SU-DHL-6 (cell line): ENCODE results near the gene SARDH.
"Not testable (repeated sequence)": the region's sequence is repeated elsewhere in the genome, so short reads cannot be mapped to it uniquely, and the experiment has no call there.

ENCODE experiments used
- H2AFZ ChIP-seq: fragments of 200-600 bp; sonication (generic); 2 replicates; pipeline ENCODE4 v1.6.1; 2014; ENCODE audit warnings: low read depth, mild to moderate bottlenecking, moderate library complexity, mixed read lengths, antibody characterized with exemption, low read length; ENCODE audit not compliant: severe bottlenecking
- H3F3A ChIP-seq: fragments of 200-600 bp; shearing (Covaris generic); 2 replicates; pipeline ENCODE4 v1.6.0; 2016; ENCODE audit warnings: antibody characterized with exemption, mild to moderate bottlenecking; ENCODE audit not compliant: insufficient read depth
- H3K27ac ChIP-seq: fragments of 200-600 bp; sonication (generic); 2 replicates; pipeline ENCODE4 v1.5.1; 2016; ENCODE audit warnings: low read depth, mild to moderate bottlenecking, low read length, moderate library complexity, mixed read lengths
- H3K27me3 ChIP-seq: fragments of 200-600 bp; sonication (generic), shearing (Covaris generic); 2 replicates; pipeline ENCODE4 v1.6.0; 2014; ENCODE audit warnings: mild to moderate bottlenecking, low read length
- H3K36me3 ChIP-seq: fragments of 200-600 bp; sonication (generic); 2 replicates; pipeline ENCODE4 v1.6.1; 2014; ENCODE audit warnings: mild to moderate bottlenecking, low read length, mixed read lengths
- H3K4me2 ChIP-seq: fragments of 300-600, 200-600 bp; shearing (Covaris generic), sonication (generic); 2 replicates; pipeline ENCODE4 v1.6.0; 2014; ENCODE audit warnings: low read length, low read depth, mild to moderate bottlenecking; ENCODE audit not compliant: poor library complexity, severe bottlenecking
- H3K4me3 ChIP-seq: fragments of 200-600 bp; sonication (generic); 2 replicates; pipeline ENCODE4 v1.5.1; 2014; ENCODE audit warnings: antibody characterized with exemption, low read length, mild to moderate bottlenecking, mixed read lengths; ENCODE audit not compliant: insufficient read depth, poor library complexity, severe bottlenecking
- H3K79me2 ChIP-seq: fragments of 200-600 bp; sonication (generic); 2 replicates; pipeline ENCODE4 v1.6.1; 2014; ENCODE audit warnings: mild to moderate bottlenecking, low read length, moderate library complexity; ENCODE audit not compliant: insufficient read depth
- H3K9ac ChIP-seq: fragments of 200-600 bp; sonication (generic); 2 replicates; pipeline ENCODE4 v1.7.0; 2014; ENCODE audit warnings: mild to moderate bottlenecking, low read length
- H3K9me2 ChIP-seq: fragments of 200-600 bp; sonication (generic); replicated peaks from 2 replicates; pipeline ENCODE4 v1.6.1; 2014; ENCODE audit warnings: low read length; ENCODE audit not compliant: insufficient read depth
- H3K9me3 ChIP-seq: fragments of 200-600 bp; sonication (generic); 2 replicates; pipeline ENCODE4 v1.6.1; 2014; ENCODE audit warnings: low read length, mixed read lengths; ENCODE audit not compliant: insufficient read depth
- H4K20me1 ChIP-seq: fragments of 200-600 bp; sonication (generic); 2 replicates; pipeline ENCODE4 v1.6.1; 2014; ENCODE audit warnings: low read depth, mild to moderate bottlenecking, antibody characterized with exemption, low read length, moderate library complexity, mixed read lengths
- EZH2phosphoT487 ChIP-seq: fragments of 200-600 bp; sonication (generic), shearing (Covaris generic); conservative IDR thresholded peaks from 2 replicates; pipeline ENCODE4 v1.6.1; 2018; ENCODE audit warnings: mild to moderate bottlenecking, antibody characterized with exemption, low read length, moderate library complexity, mixed read lengths
- TF ChIP-seq, protein P1 (sequence below): fragments of 200-600 bp; sonication (generic); IDR thresholded peaks from one replicate; pipeline ENCODE4 v1.5.1; 2017; ENCODE audit warnings: antibody characterized with exemption, mild to moderate bottlenecking, low read length, moderate library complexity; ENCODE audit not compliant: insufficient read depth, poor library complexity, severe bottlenecking

The SARDH gene

DNA sequence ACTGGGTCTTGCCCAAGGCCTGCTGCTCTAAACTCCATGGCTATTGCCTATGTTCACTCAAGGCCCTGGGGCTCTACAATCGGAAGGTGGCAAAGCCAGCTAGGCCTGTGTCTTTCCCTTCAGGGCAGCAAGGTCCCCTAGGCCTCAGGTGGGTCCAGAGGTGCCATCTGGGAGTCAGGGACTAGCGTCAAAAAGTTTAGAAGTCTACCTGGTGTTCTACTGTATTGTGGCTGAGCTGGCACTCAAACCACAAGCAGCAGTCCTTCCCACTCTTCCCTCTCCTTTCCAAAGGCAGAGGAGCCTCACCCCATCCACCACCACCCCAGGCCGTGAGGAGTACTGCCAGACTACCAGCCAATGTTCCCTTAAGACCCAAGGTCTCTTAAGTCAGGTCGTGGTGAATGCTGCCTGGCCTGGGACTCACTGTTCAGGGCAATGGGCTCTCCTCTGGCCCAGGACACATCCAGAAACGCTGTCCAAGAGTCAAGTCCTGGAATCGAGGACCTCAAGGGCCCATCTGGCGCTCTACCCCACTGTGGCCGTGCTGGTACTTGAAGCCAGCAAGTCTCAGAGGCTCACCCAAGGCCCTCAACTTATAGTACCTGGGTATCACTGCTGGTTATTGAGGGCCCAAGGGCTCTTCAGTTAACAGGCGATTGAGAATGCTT is 13.0 kb upstream of the SARDH start:
- no peak for TF ChIP-seq EZH2phosphoT487
- TF ChIP-seq, protein P1, sequence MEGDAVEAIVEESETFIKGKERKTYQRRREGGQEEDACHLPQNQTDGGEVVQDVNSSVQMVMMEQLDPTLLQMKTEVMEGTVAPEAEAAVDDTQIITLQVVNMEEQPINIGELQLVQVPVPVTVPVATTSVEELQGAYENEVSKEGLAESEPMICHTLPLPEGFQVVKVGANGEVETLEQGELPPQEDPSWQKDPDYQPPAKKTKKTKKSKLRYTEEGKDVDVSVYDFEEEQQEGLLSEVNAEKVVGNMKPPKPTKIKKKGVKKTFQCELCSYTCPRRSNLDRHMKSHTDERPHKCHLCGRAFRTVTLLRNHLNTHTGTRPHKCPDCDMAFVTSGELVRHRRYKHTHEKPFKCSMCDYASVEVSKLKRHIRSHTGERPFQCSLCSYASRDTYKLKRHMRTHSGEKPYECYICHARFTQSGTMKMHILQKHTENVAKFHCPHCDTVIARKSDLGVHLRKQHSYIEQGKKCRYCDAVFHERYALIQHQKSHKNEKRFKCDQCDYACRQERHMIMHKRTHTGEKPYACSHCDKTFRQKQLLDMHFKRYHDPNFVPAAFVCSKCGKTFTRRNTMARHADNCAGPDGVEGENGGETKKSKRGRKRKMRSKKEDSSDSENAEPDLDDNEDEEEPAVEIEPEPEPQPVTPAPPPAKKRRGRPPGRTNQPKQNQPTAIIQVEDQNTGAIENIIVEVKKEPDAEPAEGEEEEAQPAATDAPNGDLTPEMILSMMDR: no peak
- H3K4me3 ChIP-seq: no peak overlapping the region
- no peaks in the 10 kb centered on the region for H3K9me2 ChIP-seq
- no peaks in the 10 kb centered on the region for H3K79me2 ChIP-seq
- no peaks in the 10 kb centered on the region for H3F3A ChIP-seq
- no peaks in the 10 kb centered on the region for H3K27me3 ChIP-seq
- no peak overlapping the region for H3K27ac ChIP-seq
- H3K4me2 ChIP-seq: no peak overlapping the region
- H3K36me3 ChIP-seq: no peaks in the 10 kb centered on the region
- H4K20me1 ChIP-seq: no peaks in the 10 kb centered on the region
- no peak overlapping the region for H3K9ac ChIP-seq
- no peaks in the 10 kb centered on the region for H3K9me3 ChIP-seq
- no peak overlapping the region for H2AFZ ChIP-seq

DNA sequence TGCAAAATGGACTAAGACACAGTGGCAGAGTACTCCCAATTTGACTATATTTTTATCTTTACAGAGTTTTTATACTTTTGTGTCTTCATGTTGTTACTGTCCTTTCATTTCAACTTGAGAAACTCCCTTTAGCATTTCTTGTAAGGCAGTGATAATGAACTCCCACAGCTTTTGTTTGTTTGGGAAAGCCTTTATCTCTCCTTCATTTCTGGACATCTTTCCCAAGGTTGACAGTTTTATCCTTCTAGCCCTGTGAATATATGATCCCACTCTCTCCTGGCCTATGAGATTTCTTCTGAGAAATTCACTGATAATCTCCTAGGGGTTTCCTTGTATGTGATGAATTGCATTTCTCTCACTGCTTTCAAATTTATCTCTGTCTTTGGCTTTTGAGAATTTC is 9.2 kb upstream of the SARDH start:
- TF ChIP-seq, protein P1: no peak
- TF ChIP-seq EZH2phosphoT487: no peak
- Histone ChIP-seq H3K79me2 (no peaks in the 10 kb centered on the region), H3F3A (no peaks in the 10 kb centered on the region), H2AFZ (no peak overlapping the region), H3K27ac (no peak overlapping the region), H3K27me3 (no peaks in the 10 kb centered on the region), H4K20me1 (no peaks in the 10 kb centered on the region), H3K36me3 (no peaks in the 10 kb centered on the region), H3K9ac (no peak overlapping the region), H3K4me3 (no peak overlapping the region), H3K4me2 (no peak overlapping the region), H3K9me2 (no peaks in the 10 kb centered on the region), H3K9me3 (no peaks in the 10 kb centered on the region)

DNA sequence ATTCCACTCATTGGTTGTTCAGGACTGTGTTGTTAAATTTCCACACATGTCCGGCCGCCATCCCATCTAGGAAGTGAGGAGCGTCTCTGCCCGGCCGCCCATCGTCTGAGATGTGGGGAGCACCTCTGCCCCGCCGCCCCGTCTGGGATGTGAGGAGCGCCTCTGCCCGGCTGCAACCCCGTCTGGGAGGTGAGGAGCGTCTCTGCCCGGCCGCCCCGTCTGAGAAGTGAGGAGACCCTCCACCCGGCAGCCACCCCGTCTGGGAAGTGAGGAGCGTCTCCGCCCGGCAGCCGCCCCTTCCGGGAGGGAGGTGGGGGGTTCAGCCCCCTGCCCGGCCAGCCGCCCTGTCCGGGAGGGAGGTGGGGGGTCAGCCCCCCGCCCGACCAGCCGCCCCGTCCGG is 6.4 kb upstream of the SARDH start:
- H2AFZ ChIP-seq, H3K36me3 ChIP-seq, H3K4me3 ChIP-seq, H3K27ac ChIP-seq, H3K9me3 ChIP-seq, H4K20me1 ChIP-seq, H3K9me2 ChIP-seq, H3K79me2 ChIP-seq, H3K9ac ChIP-seq, H3K4me2 ChIP-seq, H3F3A ChIP-seq, H3K27me3 ChIP-seq: not testable (repeated sequence)

DNA sequence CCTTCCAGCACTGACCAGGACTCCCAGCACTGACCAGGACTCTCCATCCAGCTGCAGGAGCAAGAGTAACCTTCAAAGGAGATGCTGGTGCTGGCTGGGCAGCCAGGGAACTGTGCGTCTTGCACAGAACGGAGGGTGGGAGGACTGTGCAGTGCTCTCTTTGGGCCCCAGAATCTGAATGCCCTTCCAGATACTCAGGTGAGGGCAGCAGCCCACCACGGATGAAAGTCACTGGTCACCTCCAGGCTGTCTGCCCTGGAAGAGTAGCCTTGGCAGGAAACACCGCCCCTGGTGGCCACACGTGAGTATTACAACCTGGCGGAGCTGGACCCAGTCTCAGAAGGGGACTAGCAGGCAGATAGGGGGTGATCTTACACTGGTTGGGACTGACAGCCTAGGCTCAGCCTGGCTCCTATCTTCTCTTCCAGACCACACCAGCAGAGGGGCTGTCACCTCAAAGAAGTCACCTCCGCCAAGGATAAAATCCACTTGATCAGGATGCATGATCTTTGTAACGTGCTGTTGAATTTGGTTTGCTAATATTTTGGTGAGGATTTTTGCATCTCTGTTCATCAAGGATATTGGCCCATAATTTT is 4.8 kb upstream of the SARDH start:
- H3K27me3 ChIP-seq: no peaks in the 10 kb centered on the region
- H3K27ac ChIP-seq: no peak overlapping the region
- H3K4me3 ChIP-seq: no peak overlapping the region
- H4K20me1 ChIP-seq: no peaks in the 10 kb centered on the region
- H3K79me2 ChIP-seq: no peaks in the 10 kb centered on the region
- no peaks in the 10 kb centered on the region for H3F3A ChIP-seq
- H2AFZ ChIP-seq: no peak overlapping the region
- H3K9me2 ChIP-seq: no peaks in the 10 kb centered on the region
- no peaks in the 10 kb centered on the region for H3K9me3 ChIP-seq
- no peak overlapping the region for H3K9ac ChIP-seq
- H3K4me2 ChIP-seq: no peak overlapping the region
- no peaks in the 10 kb centered on the region for H3K36me3 ChIP-seq
- TF ChIP-seq EZH2phosphoT487: no peak
- TF ChIP-seq, protein P1: peak; percentile 99
